HCT116 (cell line): ENCODE results near the gene MTHFR.

Experiments used
- CTCF ChIP-seq, 3 experiments: fragments of 200-600 bp in 1 of 3; sonication (generic) in 1 of 3; IDR thresholded peaks in 2 of 3; conservative IDR thresholded peaks in 1 of 3; 2 replicates each; pipeline ENCODE4 v1.5.1; 2012 to 2017; ENCODE audit warnings: low read depth in 2 of 3, low read length in 2 of 3, antibody characterized with exemption in 1 of 3, borderline replicate concordance in 1 of 3, control low read depth in 1 of 3, mild to moderate bottlenecking in 1 of 3, mixed read lengths in 1 of 3, mixed run types in 1 of 3, moderate library complexity in 1 of 3; ENCODE audit not compliant: insufficient read depth in 1 of 3
- EZH2 ChIP-seq: fragments of 200-600 bp; sonication (generic); IDR thresholded peaks from 2 replicates; pipeline ENCODE4 v1.6.1; 2017; ENCODE audit warnings: antibody characterized with exemption, mixed run types
- EZH2phosphoT487 ChIP-seq: fragments of 200-600 bp; IDR thresholded peaks from 2 replicates; pipeline ENCODE4 v1.6.1; 2018; ENCODE audit warnings: antibody characterized with exemption, borderline replicate concordance
- JUND ChIP-seq: IDR thresholded peaks from 2 replicates; pipeline ENCODE4 v1.6.1; 2012
- MAX ChIP-seq: IDR thresholded peaks from 2 replicates; pipeline ENCODE4 v1.6.1; 2012
- POLR2A ChIP-seq: IDR thresholded peaks from 2 replicates; pipeline ENCODE4 v1.7.0; 2011; ENCODE audit warnings: borderline replicate concordance; ENCODE audit not compliant: insufficient read depth, insufficient read length; ENCODE audit errors: extremely low read depth
- POLR2AphosphoS5 ChIP-seq: IDR thresholded peaks from 2 replicates; pipeline ENCODE4 v1.6.1; 2011; ENCODE audit warnings: mild to moderate bottlenecking, low read depth, low read length, moderate library complexity
- SIN3A ChIP-seq: IDR thresholded peaks from 2 replicates; pipeline ENCODE4 v1.6.1; 2012; ENCODE audit warnings: low read depth
- SP1 ChIP-seq: IDR thresholded peaks from 2 replicates; pipeline ENCODE4 v1.6.1; 2012; ENCODE audit warnings: low read depth
- YY1 ChIP-seq: IDR thresholded peaks from 2 replicates; pipeline ENCODE4 v1.6.1; 2011; ENCODE audit warnings: low read length, low read depth, moderate library complexity, mild to moderate bottlenecking; ENCODE audit not compliant: insufficient replicate concordance; ENCODE audit errors: extremely low read depth
- TF ChIP-seq, protein P1 (sequence below): IDR thresholded peaks from 2 replicates; pipeline ENCODE4 v1.6.1; 2012; ENCODE audit warnings: low read depth

- TF ChIP-seq CTCF (IDR thresholded peaks at IDR 0.05 in 2 of 3, conservative IDR thresholded peaks at IDR 0.05 in 1 of 3; ENCODE audit: borderline replicate concordance in 1 of 3, insufficient read depth in 1 of 3, low read depth in 2 of 3, low read length in 2 of 3) (no peak), YY1 (no peak), JUND (no peak), SP1 (no peak), POLR2AphosphoS5 (no peak), EZH2 (no peak), POLR2A (no peak), MAX (no peak), EZH2phosphoT487 (no peak), SIN3A (no peak)
- TF ChIP-seq, protein P1, sequence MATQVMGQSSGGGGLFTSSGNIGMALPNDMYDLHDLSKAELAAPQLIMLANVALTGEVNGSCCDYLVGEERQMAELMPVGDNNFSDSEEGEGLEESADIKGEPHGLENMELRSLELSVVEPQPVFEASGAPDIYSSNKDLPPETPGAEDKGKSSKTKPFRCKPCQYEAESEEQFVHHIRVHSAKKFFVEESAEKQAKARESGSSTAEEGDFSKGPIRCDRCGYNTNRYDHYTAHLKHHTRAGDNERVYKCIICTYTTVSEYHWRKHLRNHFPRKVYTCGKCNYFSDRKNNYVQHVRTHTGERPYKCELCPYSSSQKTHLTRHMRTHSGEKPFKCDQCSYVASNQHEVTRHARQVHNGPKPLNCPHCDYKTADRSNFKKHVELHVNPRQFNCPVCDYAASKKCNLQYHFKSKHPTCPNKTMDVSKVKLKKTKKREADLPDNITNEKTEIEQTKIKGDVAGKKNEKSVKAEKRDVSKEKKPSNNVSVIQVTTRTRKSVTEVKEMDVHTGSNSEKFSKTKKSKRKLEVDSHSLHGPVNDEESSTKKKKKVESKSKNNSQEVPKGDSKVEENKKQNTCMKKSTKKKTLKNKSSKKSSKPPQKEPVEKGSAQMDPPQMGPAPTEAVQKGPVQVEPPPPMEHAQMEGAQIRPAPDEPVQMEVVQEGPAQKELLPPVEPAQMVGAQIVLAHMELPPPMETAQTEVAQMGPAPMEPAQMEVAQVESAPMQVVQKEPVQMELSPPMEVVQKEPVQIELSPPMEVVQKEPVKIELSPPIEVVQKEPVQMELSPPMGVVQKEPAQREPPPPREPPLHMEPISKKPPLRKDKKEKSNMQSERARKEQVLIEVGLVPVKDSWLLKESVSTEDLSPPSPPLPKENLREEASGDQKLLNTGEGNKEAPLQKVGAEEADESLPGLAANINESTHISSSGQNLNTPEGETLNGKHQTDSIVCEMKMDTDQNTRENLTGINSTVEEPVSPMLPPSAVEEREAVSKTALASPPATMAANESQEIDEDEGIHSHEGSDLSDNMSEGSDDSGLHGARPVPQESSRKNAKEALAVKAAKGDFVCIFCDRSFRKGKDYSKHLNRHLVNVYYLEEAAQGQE: no peak
These were observed 25.9 kb downstream of the MTHFR start for GRCh38 chr1:11779715-11780379.
